ENCODE data around the gene ZNRF1. TPM values are rescaled to one million over a fixed set of nuclear protein-coding genes. Genes with fewer than 3 reads are reported as not detected.

The ZNRF1 gene
- total and polyA plus RNA-seq, 2 of the 13 experiments (the other 11 are each of a cell fraction or from before 2014, with no cell fraction given) = 43.9 to 58.7 TPM

DNA sequence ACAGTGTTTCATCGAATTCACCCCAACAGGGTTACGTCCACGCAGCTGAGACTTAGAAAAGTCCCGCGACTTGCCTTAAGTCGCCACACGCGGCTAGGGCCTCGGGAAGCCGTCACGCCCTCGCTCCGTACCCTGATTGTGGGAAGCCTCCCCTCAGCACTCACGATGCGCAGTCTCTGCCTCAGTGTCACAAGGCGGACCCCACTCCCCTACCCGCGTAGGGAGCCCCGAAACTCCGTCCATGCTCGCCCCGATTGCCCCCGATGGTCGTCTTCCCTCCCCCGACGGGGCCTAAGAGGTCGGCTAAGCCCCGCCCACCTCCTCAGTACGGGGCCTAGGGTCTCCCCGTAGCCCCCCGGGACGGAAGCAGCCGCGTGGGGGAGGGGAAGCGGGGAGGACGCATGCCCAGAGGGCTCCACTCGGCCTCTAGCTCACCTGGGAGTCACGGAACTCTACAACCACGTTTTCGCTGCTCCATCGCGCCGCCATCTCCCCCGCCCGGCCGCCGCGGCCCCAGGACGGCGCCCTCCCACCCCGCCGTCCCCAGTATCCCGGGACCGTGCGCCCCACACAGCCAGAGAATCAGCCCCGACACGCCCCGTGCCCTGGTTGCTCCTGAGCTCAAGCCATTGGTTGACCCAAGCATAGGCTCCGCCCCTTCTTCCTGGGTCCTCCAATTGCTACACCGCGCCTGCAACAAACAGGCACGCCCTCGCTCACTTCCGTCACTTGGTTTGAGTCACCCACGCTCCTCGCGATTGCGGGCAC lies 14.1 kb upstream of the ZNRF1 start, which contains the start of gene WDR59 (continued):
- TF ChIP-seq SP140L (CRISPR knock-in tag; IDR thresholded peaks at IDR 0.05; ENCODE audit: borderline replicate concordance) (no peak), XRCC5 (optimal IDR thresholded peaks at IDR 0.05; ENCODE audit: low read length) (peak; percentile 58), NCOR1 (IDR thresholded peaks at IDR 0.05; ENCODE audit: borderline replicate concordance, low read length) (no peak), TBP (CRISPR knock-in tag; IDR thresholded peaks at IDR 0.05) (peak; percentile 85; the same call in 1 of the 2 replicates), EHMT2 (IDR thresholded peaks at IDR 0.05; ENCODE audit: borderline replicate concordance, low read depth, low read length) (no peak), NR2F6 (IDR thresholded peaks at IDR 0.05) (no peak), NR2F6 (CRISPR knock-in tag; IDR thresholded peaks at IDR 0.05) (no peak), MBD4 (IDR thresholded peaks at IDR 0.05; ENCODE audit: borderline replicate concordance, low read length) (no peak), ATF7 (IDR thresholded peaks at IDR 0.05) (no peak), ATF7 (CRISPR knock-in tag; IDR thresholded peaks at IDR 0.05) (peak; percentile 69), ZNF253 (CRISPR knock-in tag; IDR thresholded peaks at IDR 0.05; ENCODE audit: borderline replicate concordance) (no peak), CBX1 (IDR thresholded peaks at IDR 0.05; ENCODE audit: low read depth) (no peak), ZC3H4 (CRISPR knock-in tag; IDR thresholded peaks at IDR 0.05; ENCODE audit: borderline replicate concordance) (peak; percentile 50; the same call in 1 of the 2 replicates), ZNF121 (CRISPR knock-in tag; IDR thresholded peaks at IDR 0.05) (peak; percentile 52; the same call in 1 of the 2 replicates), ZSCAN20 (CRISPR knock-in tag; IDR thresholded peaks at IDR 0.05; ENCODE audit: borderline replicate concordance) (no peak), ZNF234 (CRISPR knock-in tag; conservative IDR thresholded peaks at IDR 0.05) (no peak)
- TF ChIP-seq, protein P1, sequence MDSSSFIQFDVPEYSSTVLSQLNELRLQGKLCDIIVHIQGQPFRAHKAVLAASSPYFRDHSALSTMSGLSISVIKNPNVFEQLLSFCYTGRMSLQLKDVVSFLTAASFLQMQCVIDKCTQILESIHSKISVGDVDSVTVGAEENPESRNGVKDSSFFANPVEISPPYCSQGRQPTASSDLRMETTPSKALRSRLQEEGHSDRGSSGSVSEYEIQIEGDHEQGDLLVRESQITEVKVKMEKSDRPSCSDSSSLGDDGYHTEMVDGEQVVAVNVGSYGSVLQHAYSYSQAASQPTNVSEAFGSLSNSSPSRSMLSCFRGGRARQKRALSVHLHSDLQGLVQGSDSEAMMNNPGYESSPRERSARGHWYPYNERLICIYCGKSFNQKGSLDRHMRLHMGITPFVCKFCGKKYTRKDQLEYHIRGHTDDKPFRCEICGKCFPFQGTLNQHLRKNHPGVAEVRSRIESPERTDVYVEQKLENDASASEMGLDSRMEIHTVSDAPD (CRISPR knock-in tag; IDR thresholded peaks at IDR 0.05) = no peak; the same call in 1 of the 2 replicates
- TF ChIP-seq, protein P2, sequence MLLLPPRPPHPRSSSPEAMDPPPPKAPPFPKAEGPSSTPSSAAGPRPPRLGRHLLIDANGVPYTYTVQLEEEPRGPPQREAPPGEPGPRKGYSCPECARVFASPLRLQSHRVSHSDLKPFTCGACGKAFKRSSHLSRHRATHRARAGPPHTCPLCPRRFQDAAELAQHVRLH (CRISPR knock-in tag; IDR thresholded peaks at IDR 0.05; ENCODE audit: borderline replicate concordance, low read depth) = peak; percentile 55; the same call in 1 of the 2 replicates
- TF ChIP-seq, protein P3, sequence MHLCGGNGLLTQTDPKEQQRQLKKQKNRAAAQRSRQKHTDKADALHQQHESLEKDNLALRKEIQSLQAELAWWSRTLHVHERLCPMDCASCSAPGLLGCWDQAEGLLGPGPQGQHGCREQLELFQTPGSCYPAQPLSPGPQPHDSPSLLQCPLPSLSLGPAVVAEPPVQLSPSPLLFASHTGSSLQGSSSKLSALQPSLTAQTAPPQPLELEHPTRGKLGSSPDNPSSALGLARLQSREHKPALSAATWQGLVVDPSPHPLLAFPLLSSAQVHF (CRISPR knock-in tag; IDR thresholded peaks at IDR 0.05) = no peak
- TF ChIP-seq, protein P4, sequence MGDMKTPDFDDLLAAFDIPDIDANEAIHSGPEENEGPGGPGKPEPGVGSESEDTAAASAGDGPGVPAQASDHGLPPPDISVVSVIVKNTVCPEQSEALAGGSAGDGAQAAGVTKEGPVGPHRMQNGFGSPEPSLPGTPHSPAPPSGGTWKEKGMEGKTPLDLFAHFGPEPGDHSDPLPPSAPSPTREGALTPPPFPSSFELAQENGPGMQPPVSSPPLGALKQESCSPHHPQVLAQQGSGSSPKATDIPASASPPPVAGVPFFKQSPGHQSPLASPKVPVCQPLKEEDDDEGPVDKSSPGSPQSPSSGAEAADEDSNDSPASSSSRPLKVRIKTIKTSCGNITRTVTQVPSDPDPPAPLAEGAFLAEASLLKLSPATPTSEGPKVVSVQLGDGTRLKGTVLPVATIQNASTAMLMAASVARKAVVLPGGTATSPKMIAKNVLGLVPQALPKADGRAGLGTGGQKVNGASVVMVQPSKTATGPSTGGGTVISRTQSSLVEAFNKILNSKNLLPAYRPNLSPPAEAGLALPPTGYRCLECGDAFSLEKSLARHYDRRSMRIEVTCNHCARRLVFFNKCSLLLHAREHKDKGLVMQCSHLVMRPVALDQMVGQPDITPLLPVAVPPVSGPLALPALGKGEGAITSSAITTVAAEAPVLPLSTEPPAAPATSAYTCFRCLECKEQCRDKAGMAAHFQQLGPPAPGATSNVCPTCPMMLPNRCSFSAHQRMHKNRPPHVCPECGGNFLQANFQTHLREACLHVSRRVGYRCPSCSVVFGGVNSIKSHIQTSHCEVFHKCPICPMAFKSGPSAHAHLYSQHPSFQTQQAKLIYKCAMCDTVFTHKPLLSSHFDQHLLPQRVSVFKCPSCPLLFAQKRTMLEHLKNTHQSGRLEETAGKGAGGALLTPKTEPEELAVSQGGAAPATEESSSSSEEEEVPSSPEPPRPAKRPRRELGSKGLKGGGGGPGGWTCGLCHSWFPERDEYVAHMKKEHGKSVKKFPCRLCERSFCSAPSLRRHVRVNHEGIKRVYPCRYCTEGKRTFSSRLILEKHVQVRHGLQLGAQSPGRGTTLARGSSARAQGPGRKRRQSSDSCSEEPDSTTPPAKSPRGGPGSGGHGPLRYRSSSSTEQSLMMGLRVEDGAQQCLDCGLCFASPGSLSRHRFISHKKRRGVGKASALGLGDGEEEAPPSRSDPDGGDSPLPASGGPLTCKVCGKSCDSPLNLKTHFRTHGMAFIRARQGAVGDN (CRISPR knock-in tag; IDR thresholded peaks at IDR 0.05) = peak; percentile 88
- TF ChIP-seq, protein P5, sequence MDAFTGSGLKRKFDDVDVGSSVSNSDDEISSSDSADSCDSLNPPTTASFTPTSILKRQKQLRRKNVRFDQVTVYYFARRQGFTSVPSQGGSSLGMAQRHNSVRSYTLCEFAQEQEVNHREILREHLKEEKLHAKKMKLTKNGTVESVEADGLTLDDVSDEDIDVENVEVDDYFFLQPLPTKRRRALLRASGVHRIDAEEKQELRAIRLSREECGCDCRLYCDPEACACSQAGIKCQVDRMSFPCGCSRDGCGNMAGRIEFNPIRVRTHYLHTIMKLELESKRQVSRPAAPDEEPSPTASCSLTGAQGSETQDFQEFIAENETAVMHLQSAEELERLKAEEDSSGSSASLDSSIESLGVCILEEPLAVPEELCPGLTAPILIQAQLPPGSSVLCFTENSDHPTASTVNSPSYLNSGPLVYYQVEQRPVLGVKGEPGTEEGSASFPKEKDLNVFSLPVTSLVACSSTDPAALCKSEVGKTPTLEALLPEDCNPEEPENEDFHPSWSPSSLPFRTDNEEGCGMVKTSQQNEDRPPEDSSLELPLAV (CRISPR knock-in tag; conservative IDR thresholded peaks at IDR 0.05; ENCODE audit: low read depth) = no peak

All from HepG2 (cell line).